GM12892 (cell line): Measurements from ENCODE around the gene FAM25C.
"Not testable (repeated sequence)": the region's sequence is repeated elsewhere in the genome, so short reads cannot be mapped to it uniquely, and the experiment has no call there.

ENCODE experiments used
- DNase-seq: peaks from one replicate; pipeline ENCODE4 v3.0.0; 2011; ENCODE audit not compliant: insufficient read length
- FAIRE-seq: peaks from 2 replicates; lab custom pipeline; 2011; peaks lifted over from hg19 to GRCh38; lab: Jason Lieb, UNC

Gene FAM25C

DNA sequence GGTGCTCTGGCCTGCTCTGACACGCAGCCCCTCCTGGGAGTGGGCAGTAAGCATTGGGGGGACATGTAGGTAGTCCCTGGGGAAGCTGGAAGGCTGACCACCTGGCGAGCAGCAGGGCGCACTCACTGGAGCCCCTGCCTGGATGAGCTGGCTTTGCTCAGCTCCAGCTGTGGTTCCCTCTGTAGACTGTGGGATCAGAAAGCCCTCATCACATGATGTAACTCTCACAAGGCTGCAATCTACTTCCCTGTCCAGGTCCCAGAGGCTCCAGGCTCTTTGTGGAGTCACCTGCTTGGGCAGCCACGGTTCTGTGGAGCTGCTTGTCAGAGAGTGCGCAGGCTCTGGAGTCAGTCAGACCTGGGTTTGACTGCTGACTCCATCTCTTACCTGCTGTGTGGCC, 36.8 kb downstream of the FAM25C start:
- FAIRE-seq, DNase-seq: not testable (repeated sequence)

DNA sequence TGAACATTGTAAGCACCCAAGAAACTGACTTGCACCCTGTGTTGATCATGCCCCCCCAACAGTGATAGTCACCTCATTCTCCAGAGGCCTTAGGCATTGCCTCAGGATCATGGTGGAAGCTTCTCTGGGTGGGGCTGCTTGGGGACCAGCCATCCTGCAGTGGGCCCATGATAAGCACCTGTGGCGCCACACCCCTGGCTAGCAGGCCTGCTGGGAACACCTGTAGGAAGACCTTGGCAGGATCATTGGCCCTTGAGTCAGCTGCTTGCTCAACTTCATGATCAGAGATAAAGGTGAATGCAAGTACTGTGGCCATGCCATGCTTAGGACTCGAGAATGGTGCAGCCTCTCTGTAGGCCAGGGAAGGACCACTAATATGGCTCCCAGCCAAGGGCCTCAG, 38.9 kb downstream of the FAM25C start:
- DNase-seq, FAIRE-seq: not testable (repeated sequence)

- not testable (repeated sequence) for DNase-seq, FAIRE-seq
These were observed 39.9 kb downstream of the FAM25C start for GRCh38 chr10:47959677-47960076.

- not testable (repeated sequence) for FAIRE-seq, DNase-seq
These were observed 42.4 kb downstream of the FAM25C start for GRCh38 chr10:47957158-47957557.

GRCh38 chr10:47947424-47947823, 52.2 kb downstream of the FAM25C start:
- not testable (repeated sequence) for FAIRE-seq, DNase-seq
